IgD-negative memory B cell (primary cell): ENCODE measurements around the gene MARF1. TPM values are rescaled to one million over a fixed set of nuclear protein-coding genes. Genes with fewer than 3 reads are reported as not detected.
"Not testable (repeated sequence)": the region's sequence is repeated elsewhere in the genome, so short reads cannot be mapped to it uniquely, and the experiment has no call there.

ENCODE experiments used
- H3K27ac Mint-ChIP-seq, 3 donors: one replicate each; pipeline ENCODE4 v1.8.0; 2020 to 2022; ENCODE audit warnings: mild to moderate bottlenecking in 3 of 3, mixed read lengths in 3 of 3, moderate library complexity in 1 of 3
- H3K27me3 Mint-ChIP-seq: one replicate; pipeline ENCODE4 v1.8.0; 2021; ENCODE audit warnings: mixed read lengths
- H3K36me3 Mint-ChIP-seq: one replicate; pipeline ENCODE4 v1.8.0; 2020; ENCODE audit warnings: mild to moderate bottlenecking, mixed read lengths
- H3K4me1 Mint-ChIP-seq, 3 donors: one replicate each; pipeline ENCODE4 v1.8.0; 2020 to 2022; ENCODE audit warnings: mixed read lengths in 3 of 3, mild to moderate bottlenecking in 1 of 3
- H3K4me3 Mint-ChIP-seq, 4 donors: one replicate each; pipeline ENCODE4 v1.8.0; 2020 to 2022; ENCODE audit warnings: mild to moderate bottlenecking in 4 of 4, mixed read lengths in 4 of 4, moderate library complexity in 3 of 4
- H3K9me3 Mint-ChIP-seq, 3 donors: one replicate each; pipeline ENCODE4 v1.8.0; 2020 to 2021; ENCODE audit warnings: mixed read lengths in 3 of 3, mild to moderate bottlenecking in 1 of 3
- polyA plus RNA-seq: library from polyadenylated mRNA; unstranded; fragments of 300-500 nt; fragmentation: Illumina TruSeq; gene quantifications from one replicate; pipeline ENCODE4 v1.2.3, GENCODE V29; 2021

MARF1 gene
- polyA plus RNA-seq, 1 donor from 2014 or later = 38.4 TPM

GRCh38 chr16:15665107-15665506 lies 22.2 kb upstream of the MARF1 start:
- no peaks in the 10 kb centered on the region for H3K9me3 Mint-ChIP-seq

GRCh38 chr16:15660203-15660601 lies 17.2 kb upstream of the MARF1 start:
- no peaks in the 10 kb centered on the region for H3K27me3 Mint-ChIP-seq
- H3K4me1 Mint-ChIP-seq = peaks cover 32 to 34% (median 33%) of the 10 kb centered on the region in 3 donors
- peaks cover 7% of the 10 kb centered on the region for H3K36me3 Mint-ChIP-seq
- peak overlapping the region in 2 of 4 donors; percentile 25 to 72 for H3K4me3 Mint-ChIP-seq
- no peaks in the 10 kb centered on the region for H3K9me3 Mint-ChIP-seq
- peak overlapping the region; percentile 92 to 98 (median 94) for H3K27ac Mint-ChIP-seq

More at GRCh38 chr16:15665107-15665506, 22.2 kb upstream of the MARF1 start:
- peaks cover 5 to 11% (median 9%) of the 10 kb centered on the region in 3 donors for H3K4me1 Mint-ChIP-seq
- no peaks in the 10 kb centered on the region for H3K36me3 Mint-ChIP-seq
- H3K27ac Mint-ChIP-seq = no peak overlapping the region
- H3K27me3 Mint-ChIP-seq = no peaks in the 10 kb centered on the region
- H3K4me3 Mint-ChIP-seq = no peak overlapping the region

GRCh38 chr16:15658556-15658955 lies 15.6 kb upstream of the MARF1 start:
- H3K36me3 Mint-ChIP-seq = peaks cover 9% of the 10 kb centered on the region

GRCh38 chr16:15658149-15658548 lies 15.2 kb upstream of the MARF1 start:
- Mint-ChIP-seq H3K9me3 (no peaks in the 10 kb centered on the region), H3K27ac (peak overlapping the region; percentile 86 to 98 (median 88)), H3K36me3 (peaks cover 9% of the 10 kb centered on the region), H3K4me3 (peak overlapping the region in 2 of 4 donors; percentile 70 to 79), H3K27me3 (no peaks in the 10 kb centered on the region), H3K4me1 (peaks cover 34 to 42% (median 40%) of the 10 kb centered on the region in 3 donors)

More at GRCh38 chr16:15658556-15658955, 15.6 kb upstream of the MARF1 start:
- Mint-ChIP-seq H3K9me3 (no peaks in the 10 kb centered on the region), H3K27me3 (no peaks in the 10 kb centered on the region), H3K4me3 (peak overlapping the region; percentile 40 to 94 (median 71)), H3K27ac (peak overlapping the region; percentile 92 to 98 (median 94)), H3K4me1 (peaks cover 33 to 39% (median 39%) of the 10 kb centered on the region in 3 donors)

- not testable (repeated sequence) for H3K9me3 Mint-ChIP-seq, H3K27me3 Mint-ChIP-seq, H3K36me3 Mint-ChIP-seq, H3K4me3 Mint-ChIP-seq
- H3K4me1 Mint-ChIP-seq = peaks cover 41 to 52% (median 47%) of the 10 kb centered on the region in 3 donors
- H3K27ac Mint-ChIP-seq = peak overlapping the region in 1 of 3 donors; percentile 88
Measured at GRCh38 chr16:15655561-15655960, 12.6 kb upstream of the MARF1 start.

GRCh38 chr16:15654591-15654990 lies 11.6 kb upstream of the MARF1 start:
- no peaks in the 10 kb centered on the region for H3K27me3 Mint-ChIP-seq
- peak overlapping the region in 1 of 3 donors; percentile 45 for H3K27ac Mint-ChIP-seq
- peaks cover 40 to 48% (median 43%) of the 10 kb centered on the region in 3 donors for H3K4me1 Mint-ChIP-seq
- peak overlapping the region in 2 of 4 donors; percentile 32 to 43 for H3K4me3 Mint-ChIP-seq
- H3K9me3 Mint-ChIP-seq = no peaks in the 10 kb centered on the region
- H3K36me3 Mint-ChIP-seq = peaks cover 9% of the 10 kb centered on the region

GRCh38 chr16:15653227-15653626 lies 10.3 kb upstream of the MARF1 start:
- no peaks in the 10 kb centered on the region for H3K27me3 Mint-ChIP-seq
- H3K4me3 Mint-ChIP-seq = peak overlapping the region in 3 of 4 donors; percentile 28 to 98 (median 66)
- H3K27ac Mint-ChIP-seq = peak overlapping the region; percentile 71 to 86 (median 74)
- H3K4me1 Mint-ChIP-seq = peaks cover 33 to 40% (median 35%) of the 10 kb centered on the region in 3 donors
- H3K9me3 Mint-ChIP-seq = no peaks in the 10 kb centered on the region
- peaks cover 2% of the 10 kb centered on the region for H3K36me3 Mint-ChIP-seq

DNA sequence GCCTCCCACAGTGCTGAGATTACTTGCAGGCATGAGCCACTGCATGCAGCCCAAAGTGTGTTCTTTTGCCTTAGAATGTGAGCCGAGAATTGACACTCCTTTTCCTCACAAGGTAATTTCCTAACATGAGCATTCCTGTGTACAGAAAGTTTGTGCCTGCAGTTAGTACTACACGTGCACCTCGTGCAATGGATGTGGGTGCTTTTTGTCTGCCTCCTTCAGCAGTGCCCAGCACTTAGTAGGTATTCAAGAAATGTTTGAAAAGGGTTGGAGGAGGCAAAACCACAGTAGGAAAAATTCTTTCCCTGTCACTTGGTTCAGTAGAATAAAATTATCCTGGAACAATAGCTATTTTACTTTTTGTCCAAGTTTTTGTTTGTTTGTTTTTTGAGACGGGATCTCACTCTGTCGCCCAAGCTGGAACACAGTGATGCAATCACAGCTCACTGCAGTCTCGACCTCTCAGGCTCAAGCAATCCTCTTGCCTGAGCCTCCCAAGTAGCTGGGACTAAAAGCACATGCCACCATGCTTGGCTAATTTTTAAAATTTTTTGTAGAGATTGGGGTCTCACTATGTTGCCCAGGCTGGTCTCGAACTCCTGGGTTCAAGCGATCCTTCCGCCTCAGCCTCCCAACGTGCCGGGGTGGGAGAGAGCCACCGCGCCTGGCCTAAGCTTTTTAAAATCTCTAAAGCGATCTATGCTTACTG lies 9.5 kb upstream of the MARF1 start:
- peaks cover 1% of the 10 kb centered on the region for H3K36me3 Mint-ChIP-seq
- H3K27me3 Mint-ChIP-seq = no peaks in the 10 kb centered on the region
- H3K27ac Mint-ChIP-seq = peak overlapping the region; percentile 71 to 98 (median 86)
- peak overlapping the region; percentile 90 to 100 (median 98) for H3K4me3 Mint-ChIP-seq
- H3K9me3 Mint-ChIP-seq = no peaks in the 10 kb centered on the region
- H3K4me1 Mint-ChIP-seq = peaks cover 30 to 33% (median 30%) of the 10 kb centered on the region in 3 donors

DNA sequence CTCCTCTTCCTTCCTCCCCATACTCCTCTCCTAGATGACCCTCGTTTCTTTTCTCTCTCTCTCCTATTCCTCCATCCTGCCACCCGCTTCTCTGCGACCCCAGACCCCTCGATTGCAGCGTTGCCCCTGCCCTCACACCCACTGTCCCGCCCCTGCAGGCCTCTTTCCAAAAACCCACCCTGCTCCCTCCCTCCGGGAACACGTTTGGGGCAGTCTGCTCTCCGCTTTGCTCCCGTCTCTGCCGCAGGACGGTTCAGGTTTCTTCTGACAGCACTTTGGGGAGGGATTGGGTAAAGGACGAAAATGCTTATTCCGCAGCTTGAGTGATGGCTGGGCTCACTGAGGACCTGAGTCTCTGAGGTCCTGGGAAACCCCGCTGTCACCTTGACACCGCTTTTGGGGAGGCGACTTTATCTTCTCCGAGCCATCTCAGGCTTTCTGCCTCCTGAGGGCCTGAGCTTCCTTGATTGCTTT lies 7.8 kb upstream of the MARF1 start:
- peaks cover 1% of the 10 kb centered on the region for H3K36me3 Mint-ChIP-seq
- H3K27me3 Mint-ChIP-seq = no peaks in the 10 kb centered on the region
- H3K4me1 Mint-ChIP-seq = peaks cover 16 to 30% (median 20%) of the 10 kb centered on the region in 3 donors
- H3K9me3 Mint-ChIP-seq = no peaks in the 10 kb centered on the region
- peak overlapping the region; percentile 98 to 99 (median 98) for H3K27ac Mint-ChIP-seq
- H3K4me3 Mint-ChIP-seq = peak overlapping the region; percentile 97 to 100 (median 98)

DNA sequence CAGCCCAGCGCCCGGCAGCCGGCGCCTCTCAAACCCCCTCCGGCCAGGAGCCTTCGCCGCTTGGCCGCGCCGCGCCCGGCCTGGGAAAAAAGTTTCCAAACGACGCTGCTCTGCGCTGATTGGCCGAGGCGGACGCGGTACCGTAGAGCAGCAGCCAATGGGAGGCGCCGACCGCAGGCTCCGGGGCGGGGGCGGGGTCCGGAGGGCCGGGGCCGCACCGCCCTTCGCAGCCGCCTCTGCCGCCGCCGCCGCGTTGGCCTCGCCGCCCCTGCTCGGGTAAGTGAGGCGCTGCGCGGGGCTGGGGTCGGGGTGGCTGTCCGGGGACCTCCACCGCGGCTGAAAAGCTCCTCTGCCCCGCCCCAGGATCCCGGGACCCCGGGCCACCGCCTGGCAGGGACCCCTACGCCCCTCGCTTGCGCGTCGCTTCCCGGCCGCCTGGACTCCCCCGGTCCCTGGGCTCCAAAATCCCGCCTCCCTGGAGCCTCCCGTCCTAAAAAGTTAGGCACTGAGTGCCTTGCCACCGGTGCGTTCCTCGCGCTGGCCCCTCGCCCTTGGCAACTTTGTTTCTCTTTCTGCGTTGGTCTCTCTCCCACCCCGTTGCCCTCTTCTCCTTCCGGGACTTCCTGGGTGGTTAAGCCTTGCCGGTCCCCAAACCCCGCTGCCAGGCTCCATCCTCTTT lies 7.2 kb upstream of the MARF1 start, which contains the start of gene NDE1:
NDE1 (plus strand) TSS at position 227 of the 679 bp plus-strand sequence. CDS start 14,534 bp downstream, outside the sequence.
- Mint-ChIP-seq H3K27me3 (no peaks in the 10 kb centered on the region), H3K27ac (peak within 1 kb of the TSS; percentile 98 to 99 (median 98)), H3K4me3 (peak within 1 kb of the TSS; percentile 97 to 100 (median 98)), H3K36me3 (peaks cover 1% of the 10 kb centered on the region), H3K4me1 (peaks cover 16 to 31% (median 20%) of the 10 kb centered on the region in 3 donors), H3K9me3 (no peaks in the 10 kb centered on the region)

- H3K27me3 Mint-ChIP-seq = no peaks in the 10 kb centered on the region
- peak overlapping the region in 2 of 3 donors; percentile 94 to 98 for H3K27ac Mint-ChIP-seq
- peak overlapping the region; percentile 84 to 95 (median 87) for H3K4me3 Mint-ChIP-seq
- H3K36me3 Mint-ChIP-seq = peaks cover 1% of the 10 kb centered on the region
- H3K4me1 Mint-ChIP-seq = peaks cover 16 to 30% (median 19%) of the 10 kb centered on the region in 3 donors
- no peaks in the 10 kb centered on the region for H3K9me3 Mint-ChIP-seq
Measured at GRCh38 chr16:15649727-15650018, 6.7 kb upstream of the MARF1 start.

DNA sequence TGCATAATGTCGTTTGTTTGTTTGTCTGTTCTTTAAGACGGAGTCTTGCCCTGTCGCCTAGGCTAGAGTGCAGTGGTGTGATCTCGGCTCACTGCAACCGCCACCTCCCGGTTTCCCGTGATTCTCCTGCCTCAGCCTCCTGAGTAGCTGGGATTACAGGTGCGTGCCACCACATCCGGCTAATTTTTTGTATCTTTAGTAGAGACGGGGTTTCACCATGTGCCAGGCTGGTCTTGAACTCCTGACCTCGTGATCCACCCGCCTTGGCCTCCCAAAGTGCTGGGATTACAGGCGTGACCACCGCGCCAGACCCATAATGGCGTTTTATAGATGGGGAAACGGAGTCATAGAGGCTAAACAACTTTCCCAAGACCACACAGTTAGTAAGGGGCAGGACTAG lies 6.4 kb upstream of the MARF1 start:
- H3K4me3 Mint-ChIP-seq = peak overlapping the region; percentile 84 to 95 (median 87)
- peaks cover 18 to 29% (median 21%) of the 10 kb centered on the region in 3 donors for H3K4me1 Mint-ChIP-seq
- not testable (repeated sequence) for H3K27me3 Mint-ChIP-seq, H3K9me3 Mint-ChIP-seq, H3K36me3 Mint-ChIP-seq
- peak overlapping the region in 2 of 3 donors; percentile 94 to 98 for H3K27ac Mint-ChIP-seq

DNA sequence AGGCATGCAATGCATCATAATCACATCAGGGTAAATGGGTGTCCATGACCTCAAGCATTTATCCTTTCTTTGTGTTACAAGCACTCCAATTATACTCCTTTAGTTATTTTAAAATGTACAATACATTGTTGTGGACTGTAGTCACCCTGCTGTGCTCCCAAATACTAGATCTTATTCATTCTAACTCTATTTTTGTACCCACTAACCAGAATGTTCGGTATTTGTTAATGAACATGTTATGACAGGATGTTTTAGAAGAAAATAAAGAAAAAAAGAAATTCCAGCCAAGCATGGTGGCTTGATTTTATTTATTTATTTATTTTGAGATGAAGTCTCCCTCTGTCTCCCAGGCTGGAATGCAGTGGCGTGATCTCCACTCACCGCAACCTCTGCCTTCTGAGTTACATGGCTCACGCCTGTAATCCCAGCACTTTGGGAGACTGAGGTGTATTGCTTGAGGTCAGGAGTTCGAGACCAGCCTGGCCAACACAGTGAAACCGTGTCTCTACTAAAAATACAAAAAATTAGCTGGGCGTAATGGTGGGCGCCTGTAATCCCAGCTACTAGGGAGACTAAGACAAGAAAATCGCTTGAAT lies 5.3 kb upstream of the MARF1 start:
- Mint-ChIP-seq H3K36me3 (no peaks in the 10 kb centered on the region), H3K4me1 (peaks cover 22 to 27% (median 25%) of the 10 kb centered on the region in 3 donors), H3K4me3 (peak overlapping the region in 1 of 4 donors; percentile 69), H3K27ac (peak overlapping the region in 1 of 3 donors; percentile 45), H3K9me3 (no peaks in the 10 kb centered on the region), H3K27me3 (no peaks in the 10 kb centered on the region)

DNA sequence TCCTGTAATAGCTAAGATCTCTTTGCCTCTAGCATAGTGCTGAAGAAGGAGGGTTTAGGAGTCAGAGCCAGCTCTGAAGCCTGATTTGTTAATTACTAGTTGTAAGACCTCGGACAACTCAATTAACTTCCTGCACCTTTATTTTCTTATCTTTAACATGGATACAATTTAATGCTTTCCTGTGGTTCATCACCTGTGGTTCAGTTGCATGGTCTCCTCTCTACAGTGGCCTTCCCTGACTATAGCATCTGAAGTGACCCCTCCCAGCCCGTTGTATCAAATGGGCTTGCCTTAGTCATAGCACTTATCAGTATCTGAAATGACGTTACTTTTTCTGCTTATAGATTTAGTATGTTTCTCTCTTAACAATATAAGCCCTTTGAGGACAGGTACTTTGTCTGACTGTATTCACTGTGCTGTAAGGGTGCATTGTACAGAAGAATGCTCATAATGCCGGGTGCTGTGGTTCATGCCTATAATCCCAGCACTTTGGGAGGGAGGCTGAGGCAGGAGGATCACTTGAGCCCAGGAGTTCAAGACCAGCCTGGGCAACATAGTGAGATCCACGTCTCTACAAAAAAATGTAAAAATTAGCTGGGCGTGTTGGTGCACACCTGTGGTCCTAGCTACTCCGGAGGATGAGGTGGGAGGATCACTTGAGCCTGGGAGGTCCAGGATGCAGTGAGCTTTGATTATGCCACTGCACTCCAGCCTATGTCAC lies 4.5 kb upstream of the MARF1 start:
- Mint-ChIP-seq H3K27ac (peak overlapping the region in 2 of 3 donors; percentile 45 to 68), H3K27me3 (no peaks in the 10 kb centered on the region), H3K4me3 (peak overlapping the region in 1 of 4 donors; percentile 69)

More for the DNA sequence above, 4.5 kb upstream of the MARF1 start:
- H3K9me3 Mint-ChIP-seq = no peaks in the 10 kb centered on the region
- no peaks in the 10 kb centered on the region for H3K36me3 Mint-ChIP-seq
- peaks cover 15 to 22% (median 22%) of the 10 kb centered on the region in 3 donors for H3K4me1 Mint-ChIP-seq
